Karpas-422 (cell line): ENCODE measurements around the gene NUBP1. TPM values are rescaled to one million over a fixed set of nuclear protein-coding genes. Genes with fewer than 3 reads are reported as not detected.

ENCODE experiments used
- DNase-seq: peaks from one replicate; pipeline ENCODE4 v3.0.0-alpha.2; 2015
- H2AFZ ChIP-seq: fragments of 200-600 bp; sonication (generic); 2 replicates; pipeline ENCODE4 v1.6.1; 2014; ENCODE audit warnings: antibody characterized with exemption, low read length, mixed read lengths
- H3K27ac ChIP-seq: fragments of 200-600 bp; sonication (generic); 2 replicates; pipeline ENCODE4 v1.5.1; 2014; ENCODE audit warnings: mild to moderate bottlenecking, low read length, moderate library complexity
- H3K27me3 ChIP-seq: fragments of 200-600 bp; sonication (generic); 2 replicates; pipeline ENCODE4 v1.6.1; 2014; ENCODE audit warnings: low read length, mixed read lengths
- H3K36me3 ChIP-seq: fragments of 200-600 bp; sonication (generic); 2 replicates; pipeline ENCODE4 v1.6.1; 2014; ENCODE audit warnings: low read length, mixed read lengths; ENCODE audit not compliant: insufficient read depth
- H3K4me1 ChIP-seq: fragments of 200-600 bp; sonication (generic); 2 replicates; pipeline ENCODE4 v1.6.1; 2014; ENCODE audit warnings: mild to moderate bottlenecking, low read length, mixed read lengths
- H3K4me2 ChIP-seq: fragments of 200-600 bp; sonication (generic); 2 replicates; pipeline ENCODE4 v1.6.1; 2014; ENCODE audit warnings: low read length, low read depth, mild to moderate bottlenecking; ENCODE audit not compliant: poor library complexity, severe bottlenecking
- H3K4me3 ChIP-seq: fragments of 200-600 bp; sonication (generic); 2 replicates; pipeline ENCODE4 v1.5.1; 2014; ENCODE audit warnings: mild to moderate bottlenecking, antibody characterized with exemption, low read length, mixed read lengths
- H3K79me2 ChIP-seq: fragments of 200-600 bp; sonication (generic); 2 replicates; pipeline ENCODE4 v1.6.1; 2014; ENCODE audit warnings: mild to moderate bottlenecking, low read length, mixed read lengths
- H3K9ac ChIP-seq: fragments of 200-600 bp; sonication (generic); 2 replicates; pipeline ENCODE4 v1.6.0; 2014; ENCODE audit warnings: low read length
- H3K9me2 ChIP-seq: fragments of 200-600 bp; sonication (generic), shearing (Covaris generic); replicated peaks from 2 replicates; pipeline ENCODE4 v1.6.0; 2014; ENCODE audit warnings: mild to moderate bottlenecking, low read length, moderate library complexity; ENCODE audit not compliant: insufficient read depth
- H3K9me3 ChIP-seq: fragments of 300-700, 200-600 bp; sonication (generic); 2 replicates; pipeline ENCODE4 v1.6.1; 2014; ENCODE audit warnings: low read length, mixed read lengths
- H4K20me1 ChIP-seq: fragments of 200-600 bp; sonication (generic); 2 replicates; pipeline ENCODE4 v1.6.1; 2014; ENCODE audit warnings: mild to moderate bottlenecking, antibody characterized with exemption, low read length, low read depth; ENCODE audit not compliant: insufficient read depth
- total RNA-seq: library from RNA; depleted of rRNA; stranded (reverse); fragments of >200 nt; shearing (Covaris generic); gene quantifications from 2 replicates; pipeline ENCODE4 v1.2.3, GENCODE V29; 2014; ENCODE audit warnings: low replicate concordance; rRNA removed

Gene NUBP1
- total RNA-seq, result 17.7 and 23.1 TPM in 2 replicates

DNA sequence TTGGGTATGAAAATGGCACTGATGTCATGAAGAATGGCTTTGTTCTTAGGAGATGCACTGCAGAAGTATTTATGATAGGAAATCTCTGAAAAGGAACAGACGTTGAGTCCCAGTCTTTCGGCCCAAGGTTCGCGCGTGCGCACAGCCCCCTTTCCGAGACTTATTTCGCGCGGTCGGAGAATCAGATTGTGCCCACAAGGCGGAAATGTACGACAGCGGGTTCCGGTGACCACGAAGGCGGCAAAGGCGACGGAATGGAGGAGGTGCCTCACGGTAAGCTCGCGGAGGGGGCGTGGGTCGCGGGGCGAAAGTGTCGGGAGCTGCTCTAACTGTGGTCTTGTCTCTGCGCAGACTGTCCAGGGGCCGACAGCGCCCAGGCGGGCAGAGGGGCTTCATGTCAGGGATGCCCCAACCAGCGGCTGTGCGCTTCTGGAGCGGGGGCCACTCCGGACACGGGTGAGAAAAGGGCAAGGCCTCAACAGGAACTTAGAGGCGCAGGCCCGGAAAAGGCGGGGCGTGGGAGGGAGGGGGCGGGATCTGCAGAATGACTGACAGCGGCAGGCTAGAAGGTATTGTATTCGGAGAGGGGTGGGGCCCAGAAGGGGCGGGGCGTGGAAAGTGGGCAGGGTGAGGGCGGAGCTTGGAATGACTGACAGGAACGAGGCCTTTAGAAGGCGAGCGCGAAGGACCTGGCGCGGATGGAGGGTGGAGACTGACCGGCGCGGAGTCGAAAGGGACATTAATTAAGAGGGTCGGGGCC, at the start of gene NUBP1:
Gene NUBP1 (plus strand): TSS at position 233 of the 760 bp plus-strand sequence. CDS start 22 bp downstream, at position 255.
- peak within 1 kb of the TSS; percentile 93 for H2AFZ ChIP-seq
- peak within 1 kb of the TSS; percentile 88 for H3K9ac ChIP-seq
- H3K27ac ChIP-seq, result peak within 1 kb of the TSS; percentile 83
- H3K79me2 ChIP-seq, result peaks cover 15% of the 10 kb centered on the region
- H4K20me1 ChIP-seq, result no peaks in the 10 kb centered on the region
- H3K27me3 ChIP-seq, result no peaks in the 10 kb centered on the region
- H3K4me1 ChIP-seq, result peaks cover 39% of the 10 kb centered on the region
- DNase-seq, result peak; percentile 99
- H3K4me3 ChIP-seq, result peak within 1 kb of the TSS; percentile 76
- no peaks in the 10 kb centered on the region for H3K9me3 ChIP-seq
- no peaks in the 10 kb centered on the region for H3K9me2 ChIP-seq
- H3K36me3 ChIP-seq, result no peaks in the 10 kb centered on the region
- peak within 1 kb of the TSS; percentile 80 for H3K4me2 ChIP-seq

DNA sequence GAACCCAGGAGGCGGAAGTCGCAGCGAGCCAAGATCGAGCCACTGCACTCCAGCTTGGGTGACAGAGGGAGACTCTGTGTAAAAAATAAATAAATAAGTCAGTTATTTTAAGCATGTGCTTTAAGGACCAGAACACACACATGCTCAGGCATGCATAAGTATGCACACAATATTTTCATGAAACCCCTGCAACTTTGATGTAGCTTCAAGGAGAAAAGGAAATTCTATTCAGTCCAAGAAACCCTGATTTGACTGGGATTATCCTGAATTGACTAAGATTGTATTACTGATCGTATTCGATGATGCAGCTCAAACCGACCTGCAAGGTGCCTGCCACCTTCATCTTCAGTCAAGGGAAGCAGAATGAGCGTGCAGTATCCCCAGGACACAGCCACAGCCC, 49.8 kb upstream of the NUBP1 start:
- Histone ChIP-seq H3K9me2 (no peaks in the 10 kb centered on the region), H3K36me3 (no peaks in the 10 kb centered on the region), H3K4me1 (0 out of 2 replicates have a peak, but pooled peaks cover 3% of the 10 kb centered on the region), H3K27ac (no peak overlapping the region), H3K79me2 (no peaks in the 10 kb centered on the region), H3K9ac (no peak overlapping the region), H3K4me2 (no peak overlapping the region), H3K27me3 (no peaks in the 10 kb centered on the region), H4K20me1 (no peaks in the 10 kb centered on the region), H3K4me3 (no peak overlapping the region), H2AFZ (no peak overlapping the region), H3K9me3 (no peaks in the 10 kb centered on the region)
- DNase-seq, result no peak

GRCh38 chr16:10694306-10694705, 49.3 kb upstream of the NUBP1 start:
- no peak for DNase-seq
- no peaks in the 10 kb centered on the region for H3K27me3 ChIP-seq
- H3K36me3 ChIP-seq, result no peaks in the 10 kb centered on the region
- no peak overlapping the region for H3K9ac ChIP-seq
- no peaks in the 10 kb centered on the region for H4K20me1 ChIP-seq
- no peaks in the 10 kb centered on the region for H3K9me2 ChIP-seq
- H3K79me2 ChIP-seq, result no peaks in the 10 kb centered on the region
- H3K9me3 ChIP-seq, result no peaks in the 10 kb centered on the region
- 0 out of 2 replicates have a peak, but pooled peaks cover 3% of the 10 kb centered on the region for H3K4me1 ChIP-seq
- no peak overlapping the region for H3K4me2 ChIP-seq
- H3K27ac ChIP-seq, result no peak overlapping the region
- no peak overlapping the region for H3K4me3 ChIP-seq
- no peak overlapping the region for H2AFZ ChIP-seq

DNA sequence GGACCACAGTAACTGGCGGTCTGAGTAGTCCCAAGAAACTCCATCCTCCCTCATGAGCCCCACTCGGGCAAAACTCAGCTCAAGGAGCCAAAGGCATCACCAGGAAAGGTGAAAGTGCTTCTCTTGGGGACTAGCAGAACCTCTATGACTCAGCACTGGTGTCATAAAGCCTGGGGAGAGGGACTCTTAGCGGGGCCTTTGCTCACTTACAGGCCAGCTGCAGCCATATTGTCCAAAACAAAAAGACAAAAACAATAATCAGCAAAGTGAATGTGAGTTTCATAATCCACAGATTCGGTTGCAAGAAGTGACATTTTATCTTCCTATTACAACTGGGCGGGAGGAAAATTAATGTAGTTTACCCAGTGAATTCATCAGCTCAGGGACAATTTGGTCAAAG, 48.8 kb upstream of the NUBP1 start, which contains the start of gene TEKT5:
Gene TEKT5 (minus strand): TSS at position 101 of the 400 bp plus-strand sequence. CDS start 57 bp downstream, at position 44.
- Histone ChIP-seq H2AFZ (no peak within 1 kb of the TSS), H3K9ac (no peak within 1 kb of the TSS), H3K9me2 (no peaks in the 10 kb centered on the region), H4K20me1 (no peaks in the 10 kb centered on the region), H3K4me2 (no peak within 1 kb of the TSS), H3K27me3 (no peaks in the 10 kb centered on the region), H3K36me3 (no peaks in the 10 kb centered on the region), H3K4me1 (0 out of 2 replicates have a peak, but pooled peaks cover 3% of the 10 kb centered on the region), H3K4me3 (no peak within 1 kb of the TSS), H3K27ac (no peak within 1 kb of the TSS), H3K9me3 (no peaks in the 10 kb centered on the region), H3K79me2 (no peaks in the 10 kb centered on the region)
- no peak for DNase-seq

DNA sequence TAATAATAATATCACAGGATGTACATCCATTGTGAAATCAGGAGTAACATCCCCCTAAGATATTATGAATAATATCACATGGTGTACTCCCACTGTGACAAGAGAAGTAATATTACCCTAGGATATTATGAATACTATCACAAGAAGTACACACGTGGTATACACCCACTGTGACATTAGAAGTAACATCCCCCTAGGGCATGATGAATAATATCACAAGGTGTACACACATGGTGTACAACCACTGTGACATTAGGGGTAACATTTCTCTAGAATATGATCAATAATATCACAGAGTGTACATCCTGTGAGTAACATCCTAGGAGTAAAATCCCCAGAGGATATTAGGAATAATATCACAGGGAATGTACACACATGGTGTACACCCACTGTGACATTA, 43.9 kb upstream of the NUBP1 start:
- H4K20me1 ChIP-seq, result no peaks in the 10 kb centered on the region
- no peak overlapping the region for H3K4me3 ChIP-seq
- H3K27ac ChIP-seq, result no peak overlapping the region
- DNase-seq, result no peak
- no peaks in the 10 kb centered on the region for H3K27me3 ChIP-seq
- no peak overlapping the region for H3K4me2 ChIP-seq
- no peak overlapping the region for H3K9ac ChIP-seq
- H3K36me3 ChIP-seq, result no peaks in the 10 kb centered on the region
- H3K9me3 ChIP-seq, result peaks cover 14% of the 10 kb centered on the region
- H3K79me2 ChIP-seq, result no peaks in the 10 kb centered on the region
- H3K4me1 ChIP-seq, result no peaks in the 10 kb centered on the region
- no peak overlapping the region for H2AFZ ChIP-seq
- no peaks in the 10 kb centered on the region for H3K9me2 ChIP-seq

- H3K27ac ChIP-seq, result no peak overlapping the region
- no peak overlapping the region for H3K4me3 ChIP-seq
- H3K79me2 ChIP-seq, result no peaks in the 10 kb centered on the region
- no peaks in the 10 kb centered on the region for H4K20me1 ChIP-seq
- peaks cover 15% of the 10 kb centered on the region for H3K9me3 ChIP-seq
- no peaks in the 10 kb centered on the region for H3K27me3 ChIP-seq
- H3K4me1 ChIP-seq, result no peaks in the 10 kb centered on the region
- H3K36me3 ChIP-seq, result no peaks in the 10 kb centered on the region
- H3K9me2 ChIP-seq, result no peaks in the 10 kb centered on the region
- H2AFZ ChIP-seq, result no peak overlapping the region
- DNase-seq, result no peak
- no peak overlapping the region for H3K9ac ChIP-seq
- H3K4me2 ChIP-seq, result no peak overlapping the region
Observed at GRCh38 chr16:10708969-10709368, 34.7 kb upstream of the NUBP1 start.

GRCh38 chr16:10728003-10728887, 15.4 kb upstream of the NUBP1 start:
- no peak overlapping the region for H3K4me3 ChIP-seq
- H3K79me2 ChIP-seq, result no peaks in the 10 kb centered on the region
- H3K27me3 ChIP-seq, result no peaks in the 10 kb centered on the region
- no peak overlapping the region for H2AFZ ChIP-seq
- DNase-seq, result no peak
- H3K27ac ChIP-seq, result no peak overlapping the region
- H4K20me1 ChIP-seq, result no peaks in the 10 kb centered on the region
- no peak overlapping the region for H3K4me2 ChIP-seq
- no peaks in the 10 kb centered on the region for H3K9me2 ChIP-seq
- no peaks in the 10 kb centered on the region for H3K36me3 ChIP-seq
- peaks cover 2% of the 10 kb centered on the region; the same call in 1 of the 2 replicates for H3K9me3 ChIP-seq
- no peaks in the 10 kb centered on the region for H3K4me1 ChIP-seq
- H3K9ac ChIP-seq, result no peak overlapping the region
